ENCODE results near the gene ROBO1. TPM values are rescaled to one million over a fixed set of nuclear protein-coding genes. Genes with fewer than 3 reads are reported as not detected.

The ROBO1 gene
- total RNA-seq, 1 donor from 2014 or later, result 78.0 TPM

- H3K9me3 Mint-ChIP-seq (ENCODE audit: low read depth), result peaks cover 6% of the 10 kb centered on the region
- H3K4me1 Mint-ChIP-seq (ENCODE audit: low read depth), result peaks cover 13% of the 10 kb centered on the region
- DNase-seq (ENCODE audit: low spot score, unreplicated experiment), result no peak
- no peak overlapping the region for H3K4me3 Mint-ChIP-seq (ENCODE audit: low read depth)
- no peak for TF ChIP-seq CTCF (IDR thresholded peaks at IDR 0.05; ENCODE audit: unreplicated experiment)
- H3K27me3 Mint-ChIP-seq, result no peaks in the 10 kb centered on the region
- H3K27ac Mint-ChIP-seq, result no peak overlapping the region
- H3K36me3 Mint-ChIP-seq (ENCODE audit: insufficient read depth), result peaks cover 5% of the 10 kb centered on the region
Observed at GRCh38 chr3:79002465-79003372, 765.1 kb downstream of the ROBO1 start.

GRCh38 chr3:79001255-79001654 is 766.5 kb downstream of the ROBO1 start:
- peaks cover 19% of the 10 kb centered on the region for H3K4me1 Mint-ChIP-seq (ENCODE audit: low read depth)
- DNase-seq (ENCODE audit: low spot score, unreplicated experiment), result no peak

GRCh38 chr3:78999139-78999538 is 768.7 kb downstream of the ROBO1 start:
- DNase-seq (ENCODE audit: low spot score, unreplicated experiment), result no peak
- Mint-ChIP-seq H3K36me3 (ENCODE audit: insufficient read depth) (peaks cover 11% of the 10 kb centered on the region), H3K27ac (no peak overlapping the region), H3K9me3 (ENCODE audit: low read depth) (peaks cover 15% of the 10 kb centered on the region), H3K4me1 (ENCODE audit: low read depth) (peaks cover 21% of the 10 kb centered on the region), H3K4me3 (ENCODE audit: low read depth) (no peak overlapping the region), H3K27me3 (no peaks in the 10 kb centered on the region)
- TF ChIP-seq CTCF (IDR thresholded peaks at IDR 0.05; ENCODE audit: unreplicated experiment), result no peak

More at GRCh38 chr3:79001255-79001654, 766.5 kb downstream of the ROBO1 start:
- H3K9me3 Mint-ChIP-seq (ENCODE audit: low read depth), result peaks cover 14% of the 10 kb centered on the region
- peaks cover 9% of the 10 kb centered on the region for H3K36me3 Mint-ChIP-seq (ENCODE audit: insufficient read depth)
- no peak overlapping the region for H3K4me3 Mint-ChIP-seq (ENCODE audit: low read depth)
- TF ChIP-seq CTCF (IDR thresholded peaks at IDR 0.05; ENCODE audit: unreplicated experiment), result no peak
- no peak overlapping the region for H3K27ac Mint-ChIP-seq
- no peaks in the 10 kb centered on the region for H3K27me3 Mint-ChIP-seq

- DNase-seq (ENCODE audit: low spot score, unreplicated experiment), result no peak
- Mint-ChIP-seq H3K9me3 (ENCODE audit: low read depth) (peaks cover 17% of the 10 kb centered on the region), H3K4me3 (ENCODE audit: low read depth) (no peak overlapping the region), H3K36me3 (ENCODE audit: insufficient read depth) (peaks cover 10% of the 10 kb centered on the region), H3K27ac (no peak overlapping the region), H3K27me3 (no peaks in the 10 kb centered on the region), H3K4me1 (ENCODE audit: low read depth) (peaks cover 30% of the 10 kb centered on the region)
- no peak for TF ChIP-seq CTCF (IDR thresholded peaks at IDR 0.05; ENCODE audit: unreplicated experiment)
Observed at GRCh38 chr3:78995087-78995486, 772.7 kb downstream of the ROBO1 start.

- peaks cover 30% of the 10 kb centered on the region for H3K4me1 Mint-ChIP-seq (ENCODE audit: low read depth)
- no peaks in the 10 kb centered on the region for H3K27me3 Mint-ChIP-seq
- TF ChIP-seq CTCF (IDR thresholded peaks at IDR 0.05; ENCODE audit: unreplicated experiment), result no peak
- H3K27ac Mint-ChIP-seq, result peak overlapping the region; percentile 64
- peaks cover 17% of the 10 kb centered on the region for H3K9me3 Mint-ChIP-seq (ENCODE audit: low read depth)
- DNase-seq (ENCODE audit: low spot score, unreplicated experiment), result no peak
- H3K4me3 Mint-ChIP-seq (ENCODE audit: low read depth), result no peak overlapping the region
- H3K36me3 Mint-ChIP-seq (ENCODE audit: insufficient read depth), result peaks cover 8% of the 10 kb centered on the region
Observed at GRCh38 chr3:78994174-78995027, 773.4 kb downstream of the ROBO1 start.
